ENCODE results near the gene ZDHHC4.

Gene ZDHHC4

DNA sequence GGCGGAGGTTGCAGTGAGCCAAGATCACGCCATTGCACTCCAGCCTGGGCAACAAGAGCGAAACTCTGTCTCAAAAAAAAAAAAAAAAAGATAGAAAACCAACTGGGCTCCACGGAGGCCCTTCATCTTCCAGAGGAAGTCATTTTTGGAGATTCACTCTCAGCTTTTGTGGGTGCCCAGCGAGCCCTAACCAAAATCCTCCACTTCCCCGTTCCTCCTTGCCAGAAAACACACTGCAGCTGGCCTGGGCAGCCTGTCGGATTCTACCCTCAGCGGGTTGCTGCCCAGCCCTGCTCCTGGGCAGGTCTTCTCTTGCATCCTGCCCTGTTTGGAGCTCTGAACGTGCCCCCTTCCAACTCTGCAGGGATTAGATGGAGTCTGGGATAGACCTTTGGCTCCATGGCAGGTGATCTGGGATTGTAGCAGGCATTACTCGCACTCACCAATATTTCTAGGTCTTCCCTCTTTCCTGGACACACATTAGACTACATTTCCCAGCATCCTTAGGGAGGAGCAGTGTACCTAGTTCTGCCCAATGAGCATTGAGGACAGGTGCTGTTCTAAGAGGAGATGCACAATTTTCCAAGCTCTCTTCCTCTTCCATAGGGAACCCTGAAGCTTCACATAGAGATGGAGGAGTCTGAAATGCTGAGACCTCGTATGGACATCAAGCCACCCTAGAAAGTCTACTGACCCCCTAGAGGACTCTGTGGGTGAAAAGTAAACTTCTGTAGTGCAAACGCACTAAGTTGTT lies 30.6 kb upstream of the ZDHHC4 start:
- TF ChIP-seq JUND (IDR thresholded peaks at IDR 0.05; ENCODE audit: low read depth): no peak
- in situ Hi-C loops (cut with HindIII; ENCODE audit: low pct_unique_long_range_greater_than_20kb, low sequenced_read_pairs): no loop called here
- peak; percentile 79 to 95 for DNase-seq (ENCODE audit: low read depth in 1 of 2, low spot score in 1 of 2)

GRCh38 chr7:6547400-6547799 lies 29.9 kb upstream of the ZDHHC4 start:
- no peak for TF ChIP-seq JUND (IDR thresholded peaks at IDR 0.05; ENCODE audit: low read depth)
- in situ Hi-C loops (cut with HindIII; ENCODE audit: low pct_unique_long_range_greater_than_20kb, low sequenced_read_pairs): no loop called here
- no peak for DNase-seq (ENCODE audit: low read depth in 1 of 2, low spot score in 1 of 2)

DNA sequence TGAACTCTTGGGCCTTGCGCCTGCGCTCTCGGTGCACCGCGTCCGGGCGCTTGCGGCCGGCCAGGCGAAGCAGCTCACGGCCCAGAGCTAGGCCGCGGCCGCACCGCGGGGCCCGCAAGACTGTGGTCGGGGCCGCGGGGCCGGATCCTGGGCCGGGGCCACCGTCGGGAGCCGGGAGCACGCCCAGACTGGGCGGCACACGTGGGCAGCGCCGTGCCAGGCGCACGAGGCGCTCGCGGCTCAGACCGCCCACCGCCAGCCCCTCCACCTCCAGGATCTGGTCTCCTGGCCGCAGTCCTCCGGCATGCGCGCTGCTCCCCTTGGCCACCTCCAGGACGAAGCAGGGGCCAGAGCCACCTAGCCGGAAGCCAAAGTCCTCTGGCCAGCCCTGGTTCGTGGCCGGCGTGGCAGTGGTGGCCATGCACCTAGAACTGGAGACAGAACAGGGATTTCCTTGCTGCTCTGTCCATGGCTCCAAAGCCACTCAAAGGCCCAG lies 26.2 kb upstream of the ZDHHC4 start, which contains the start of gene GRID2IP:
GRID2IP (minus strand) TSS at position 446 of the 496 bp plus-strand sequence; CDS start at position 421, 25 bp downstream.
- DNase-seq (ENCODE audit: low read depth in 1 of 2, low spot score in 1 of 2): no peak
- in situ Hi-C loops (cut with HindIII; ENCODE audit: low pct_unique_long_range_greater_than_20kb, low sequenced_read_pairs): no loop called here
- TF ChIP-seq JUND (IDR thresholded peaks at IDR 0.05; ENCODE audit: low read depth): no peak

GRCh38 chr7:6553448-6554044 lies 23.7 kb upstream of the ZDHHC4 start:
- no peak for TF ChIP-seq JUND (IDR thresholded peaks at IDR 0.05; ENCODE audit: low read depth)
- no peak for DNase-seq (ENCODE audit: low read depth in 1 of 2, low spot score in 1 of 2)
- in situ Hi-C loops (cut with HindIII; ENCODE audit: low pct_unique_long_range_greater_than_20kb, low sequenced_read_pairs): no loop called here

DNA sequence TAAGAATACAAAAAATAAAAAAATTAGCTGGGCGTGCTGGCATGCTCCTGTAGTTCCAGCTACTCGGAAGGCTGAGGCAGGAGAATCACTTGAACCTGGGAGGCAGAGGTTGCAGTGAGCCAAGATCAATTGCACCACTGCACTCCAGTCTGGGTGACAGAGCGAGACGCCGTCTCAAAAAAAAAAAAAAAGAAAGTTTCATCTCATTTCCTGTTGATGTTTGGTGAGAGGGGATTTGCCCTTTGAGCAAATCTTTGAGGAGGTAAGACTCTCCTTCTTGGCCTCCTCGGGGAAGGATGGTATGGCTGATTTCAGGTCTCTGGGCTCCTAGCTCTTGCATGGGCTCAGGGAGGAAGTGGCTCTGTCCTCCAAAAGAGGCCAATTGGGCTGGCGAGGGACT lies 22.4 kb upstream of the ZDHHC4 start:
- no peak for TF ChIP-seq JUND (IDR thresholded peaks at IDR 0.05; ENCODE audit: low read depth)
- in situ Hi-C loops (cut with HindIII; ENCODE audit: low pct_unique_long_range_greater_than_20kb, low sequenced_read_pairs): no loop called here
- no peak for DNase-seq (ENCODE audit: low read depth in 1 of 2, low spot score in 1 of 2)

GRCh38 chr7:6556196-6556595 lies 21.1 kb upstream of the ZDHHC4 start:
- no peak for TF ChIP-seq JUND (IDR thresholded peaks at IDR 0.05; ENCODE audit: low read depth)
- DNase-seq (ENCODE audit: low read depth in 1 of 2, low spot score in 1 of 2): peak; percentile 74 to 80
- in situ Hi-C loops (cut with HindIII; ENCODE audit: low pct_unique_long_range_greater_than_20kb, low sequenced_read_pairs): no loop called here

GRCh38 chr7:6558837-6559236 lies 18.4 kb upstream of the ZDHHC4 start:
- no peak for TF ChIP-seq JUND (IDR thresholded peaks at IDR 0.05; ENCODE audit: low read depth)
- in situ Hi-C loops (cut with HindIII; ENCODE audit: low pct_unique_long_range_greater_than_20kb, low sequenced_read_pairs): no loop called here

GRCh38 chr7:6559896-6560295 lies 17.4 kb upstream of the ZDHHC4 start:
- no peak for DNase-seq (ENCODE audit: low read depth in 1 of 2, low spot score in 1 of 2)
- in situ Hi-C loops (cut with HindIII; ENCODE audit: low pct_unique_long_range_greater_than_20kb, low sequenced_read_pairs): no loop called here
- no peak for TF ChIP-seq JUND (IDR thresholded peaks at IDR 0.05; ENCODE audit: low read depth)

More at GRCh38 chr7:6558837-6559236, 18.4 kb upstream of the ZDHHC4 start:
- DNase-seq (ENCODE audit: low read depth in 1 of 2, low spot score in 1 of 2): peak in 1 of 2 experiments; percentile 69

DNA sequence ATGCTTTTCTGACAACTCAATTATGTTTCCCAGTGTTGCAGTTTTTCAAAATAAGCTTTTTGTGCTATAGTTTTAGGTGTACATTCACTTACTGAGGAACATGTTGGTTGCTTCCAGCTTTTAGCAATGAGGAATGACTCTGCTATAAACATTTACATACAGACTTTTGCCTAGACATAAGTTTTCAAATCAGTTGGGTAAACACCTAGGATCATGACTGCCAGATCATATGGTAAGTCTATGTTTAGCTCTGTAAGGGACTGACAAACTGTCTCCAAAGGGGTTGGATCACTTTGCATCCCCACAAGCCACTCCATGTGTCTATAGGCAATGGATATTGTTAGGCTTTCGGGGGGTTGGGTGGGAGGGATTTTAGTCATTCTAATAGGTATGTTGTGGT lies 15.1 kb upstream of the ZDHHC4 start:
- TF ChIP-seq JUND (IDR thresholded peaks at IDR 0.05; ENCODE audit: low read depth): no peak
- no peak for DNase-seq (ENCODE audit: low read depth in 1 of 2, low spot score in 1 of 2)
- in situ Hi-C loops (cut with HindIII; ENCODE audit: low pct_unique_long_range_greater_than_20kb, low sequenced_read_pairs): no loop called here

GRCh38 chr7:6563936-6564770 lies 13.1 kb upstream of the ZDHHC4 start:
- no peak for DNase-seq (ENCODE audit: low read depth in 1 of 2, low spot score in 1 of 2)
- in situ Hi-C loops (cut with HindIII; ENCODE audit: low pct_unique_long_range_greater_than_20kb, low sequenced_read_pairs): no loop called here
- no peak for TF ChIP-seq JUND (IDR thresholded peaks at IDR 0.05; ENCODE audit: low read depth)

GRCh38 chr7:6565655-6566054 lies 11.6 kb upstream of the ZDHHC4 start:
- in situ Hi-C loops (cut with HindIII; ENCODE audit: low pct_unique_long_range_greater_than_20kb, low sequenced_read_pairs): no loop called here
- no peak for TF ChIP-seq JUND (IDR thresholded peaks at IDR 0.05; ENCODE audit: low read depth)
- DNase-seq (ENCODE audit: low read depth in 1 of 2, low spot score in 1 of 2): no peak

GRCh38 chr7:6567886-6568285 lies 9.4 kb upstream of the ZDHHC4 start:
- DNase-seq (ENCODE audit: low read depth in 1 of 2, low spot score in 1 of 2): no peak
- in situ Hi-C loops (cut with HindIII; ENCODE audit: low pct_unique_long_range_greater_than_20kb, low sequenced_read_pairs): no loop called here
- TF ChIP-seq JUND (IDR thresholded peaks at IDR 0.05; ENCODE audit: low read depth): no peak
